Retinal pigment epithelial cell (primary cell): ENCODE results near the gene ALDOC.

Experiments
- DNase-seq: peaks from one replicate; pipeline ENCODE4 v3.0.0-alpha.2; 2010; ENCODE audit warnings: low read depth
- H3K4me3 ChIP-seq: 2 replicates; pipeline ENCODE4 v1.5.1; 2011; ENCODE audit warnings: mild to moderate bottlenecking, low read length, control low read depth, moderate library complexity
- TF ChIP-seq, protein P1 (sequence below): conservative IDR thresholded peaks from 2 replicates; pipeline ENCODE4 v1.5.1; 2011; ENCODE audit warnings: low read depth, low read length, control low read depth, inconsistent platforms

The ALDOC gene

DNA sequence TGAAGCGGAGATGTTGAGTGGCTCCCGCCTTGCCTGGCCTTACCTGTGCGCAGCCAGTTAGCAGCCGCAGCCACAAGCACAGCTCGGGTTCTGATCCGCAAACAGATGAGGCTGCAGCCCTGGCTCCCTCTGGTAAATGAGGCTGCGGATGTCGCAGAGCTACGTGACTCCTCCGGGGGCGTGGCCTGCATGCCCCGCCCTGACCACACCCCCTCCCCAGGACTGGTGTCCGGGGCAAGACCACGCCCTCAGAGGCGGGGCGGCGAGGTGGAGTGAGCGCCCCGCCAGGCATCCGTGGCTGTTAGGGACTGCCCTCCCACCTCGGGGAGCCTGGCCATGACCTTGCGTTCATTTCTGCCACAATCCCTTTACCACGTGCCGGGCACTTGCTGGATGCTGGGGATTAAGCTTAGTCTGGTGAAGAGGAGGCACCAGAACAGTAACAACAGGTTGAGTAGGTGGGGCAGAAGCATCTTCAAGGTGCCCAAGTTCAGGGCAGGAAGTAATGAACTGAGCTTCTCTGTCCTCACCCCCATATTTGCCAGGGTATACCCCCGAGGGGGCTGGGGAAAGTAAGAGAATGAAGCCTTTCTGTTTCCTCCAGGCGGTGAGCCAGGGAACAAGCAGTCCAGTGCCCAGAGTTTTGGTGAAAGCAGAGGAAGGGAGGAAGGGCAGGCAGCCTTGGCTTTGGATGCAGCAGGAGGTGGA, at the start of gene ALDOC:
ALDOC (minus strand) TSS at position 138 of the 708 bp plus-strand sequence. CDS start 1,363 bp downstream, outside the sequence.
- TF ChIP-seq, protein P1, sequence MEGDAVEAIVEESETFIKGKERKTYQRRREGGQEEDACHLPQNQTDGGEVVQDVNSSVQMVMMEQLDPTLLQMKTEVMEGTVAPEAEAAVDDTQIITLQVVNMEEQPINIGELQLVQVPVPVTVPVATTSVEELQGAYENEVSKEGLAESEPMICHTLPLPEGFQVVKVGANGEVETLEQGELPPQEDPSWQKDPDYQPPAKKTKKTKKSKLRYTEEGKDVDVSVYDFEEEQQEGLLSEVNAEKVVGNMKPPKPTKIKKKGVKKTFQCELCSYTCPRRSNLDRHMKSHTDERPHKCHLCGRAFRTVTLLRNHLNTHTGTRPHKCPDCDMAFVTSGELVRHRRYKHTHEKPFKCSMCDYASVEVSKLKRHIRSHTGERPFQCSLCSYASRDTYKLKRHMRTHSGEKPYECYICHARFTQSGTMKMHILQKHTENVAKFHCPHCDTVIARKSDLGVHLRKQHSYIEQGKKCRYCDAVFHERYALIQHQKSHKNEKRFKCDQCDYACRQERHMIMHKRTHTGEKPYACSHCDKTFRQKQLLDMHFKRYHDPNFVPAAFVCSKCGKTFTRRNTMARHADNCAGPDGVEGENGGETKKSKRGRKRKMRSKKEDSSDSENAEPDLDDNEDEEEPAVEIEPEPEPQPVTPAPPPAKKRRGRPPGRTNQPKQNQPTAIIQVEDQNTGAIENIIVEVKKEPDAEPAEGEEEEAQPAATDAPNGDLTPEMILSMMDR: no peak
- DNase-seq: peak; percentile 82
- H3K4me3 ChIP-seq: peak within 1 kb of the TSS; percentile 44

- no peak for DNase-seq
- no peak overlapping the region for H3K4me3 ChIP-seq
- TF ChIP-seq, protein P1: no peak
These were observed 47.5 kb upstream of the ALDOC start for GRCh38 chr17:28624148-28624547.

GRCh38 chr17:28623696-28624095, 47.0 kb upstream of the ALDOC start:
- TF ChIP-seq, protein P1: no peak
- H3K4me3 ChIP-seq: no peak overlapping the region
- DNase-seq: no peak

GRCh38 chr17:28622186-28622585, 45.5 kb upstream of the ALDOC start:
- DNase-seq: no peak
- no peak overlapping the region for H3K4me3 ChIP-seq
- TF ChIP-seq, protein P1: no peak

- DNase-seq: no peak
- TF ChIP-seq, protein P1: no peak
- H3K4me3 ChIP-seq: no peak overlapping the region
These were observed 43.3 kb upstream of the ALDOC start for GRCh38 chr17:28620010-28620409.

DNA sequence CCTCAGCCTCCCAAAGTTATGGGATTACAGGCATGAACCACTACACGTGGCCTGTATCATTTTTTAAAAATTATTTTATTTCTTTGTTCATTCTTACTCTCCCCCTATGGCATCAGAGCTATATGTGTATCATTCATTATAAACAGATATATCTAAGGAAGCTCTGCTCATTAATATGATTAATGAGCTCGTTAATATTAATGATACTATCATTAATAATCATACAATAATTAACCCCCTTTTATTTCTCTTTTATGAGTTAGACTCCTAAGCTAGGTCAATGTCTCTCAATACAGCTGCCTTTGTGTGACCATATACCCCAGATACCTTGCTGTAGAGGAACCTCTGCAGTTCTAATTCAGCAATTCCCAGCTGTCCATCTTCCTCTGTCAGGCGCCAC, 41.8 kb upstream of the ALDOC start:
- H3K4me3 ChIP-seq: no peak overlapping the region
- TF ChIP-seq, protein P1: no peak
- no peak for DNase-seq

DNA sequence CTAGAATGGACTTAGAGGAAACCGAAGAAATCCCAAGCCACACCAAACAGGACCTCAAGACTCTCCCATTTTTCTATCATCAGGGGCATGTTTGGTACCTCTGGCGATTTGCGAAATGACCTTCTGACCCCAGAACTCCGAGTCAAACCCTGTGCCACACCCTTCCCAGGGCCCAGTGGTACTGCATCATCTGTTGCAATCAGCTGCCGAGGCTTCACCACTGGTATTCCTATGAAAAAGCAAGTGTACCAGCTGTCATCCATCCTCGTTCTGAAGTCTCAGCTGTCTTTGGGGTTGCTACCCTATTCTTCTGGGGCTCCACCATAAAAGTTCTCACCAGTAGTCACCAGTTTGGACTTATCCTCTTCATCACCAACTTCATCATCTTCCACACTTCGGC, 39.6 kb upstream of the ALDOC start:
- no peak for DNase-seq
- no peak overlapping the region for H3K4me3 ChIP-seq
- TF ChIP-seq, protein P1: no peak
